GM12801 (cell line): Measurements from ENCODE around the gene RAB11A.

Experiments used
- TF ChIP-seq, protein P1 (sequence below): IDR thresholded peaks from one replicate; pipeline ENCODE4 v1.5.1; 2011; ENCODE audit warnings: control low read depth; ENCODE audit not compliant: insufficient read length; ENCODE audit errors: extremely low read depth

RAB11A gene

DNA sequence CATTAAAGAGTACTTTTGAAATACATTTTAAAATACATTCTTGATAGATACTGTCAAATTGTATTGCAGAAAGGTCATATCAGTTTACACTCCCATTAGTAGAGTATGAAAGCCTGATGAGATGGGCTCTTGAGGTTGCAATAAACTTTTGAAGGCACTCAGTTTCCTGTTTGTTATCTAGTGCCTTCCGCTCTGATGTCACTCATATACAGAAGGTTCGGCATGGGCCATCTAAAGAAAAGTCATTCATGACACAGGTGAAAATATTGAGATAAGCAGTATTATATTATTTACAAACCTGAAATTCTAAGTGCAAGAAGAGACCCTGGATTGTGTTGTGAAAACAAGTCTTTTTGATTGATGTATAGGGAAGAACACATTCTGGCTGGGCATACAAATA, 40.7 kb upstream of the RAB11A start:
- TF ChIP-seq, protein P1, sequence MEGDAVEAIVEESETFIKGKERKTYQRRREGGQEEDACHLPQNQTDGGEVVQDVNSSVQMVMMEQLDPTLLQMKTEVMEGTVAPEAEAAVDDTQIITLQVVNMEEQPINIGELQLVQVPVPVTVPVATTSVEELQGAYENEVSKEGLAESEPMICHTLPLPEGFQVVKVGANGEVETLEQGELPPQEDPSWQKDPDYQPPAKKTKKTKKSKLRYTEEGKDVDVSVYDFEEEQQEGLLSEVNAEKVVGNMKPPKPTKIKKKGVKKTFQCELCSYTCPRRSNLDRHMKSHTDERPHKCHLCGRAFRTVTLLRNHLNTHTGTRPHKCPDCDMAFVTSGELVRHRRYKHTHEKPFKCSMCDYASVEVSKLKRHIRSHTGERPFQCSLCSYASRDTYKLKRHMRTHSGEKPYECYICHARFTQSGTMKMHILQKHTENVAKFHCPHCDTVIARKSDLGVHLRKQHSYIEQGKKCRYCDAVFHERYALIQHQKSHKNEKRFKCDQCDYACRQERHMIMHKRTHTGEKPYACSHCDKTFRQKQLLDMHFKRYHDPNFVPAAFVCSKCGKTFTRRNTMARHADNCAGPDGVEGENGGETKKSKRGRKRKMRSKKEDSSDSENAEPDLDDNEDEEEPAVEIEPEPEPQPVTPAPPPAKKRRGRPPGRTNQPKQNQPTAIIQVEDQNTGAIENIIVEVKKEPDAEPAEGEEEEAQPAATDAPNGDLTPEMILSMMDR, result no peak

GRCh38 chr15:65829130-65829764, 40.0 kb upstream of the RAB11A start:
- TF ChIP-seq, protein P1, result no peak

DNA sequence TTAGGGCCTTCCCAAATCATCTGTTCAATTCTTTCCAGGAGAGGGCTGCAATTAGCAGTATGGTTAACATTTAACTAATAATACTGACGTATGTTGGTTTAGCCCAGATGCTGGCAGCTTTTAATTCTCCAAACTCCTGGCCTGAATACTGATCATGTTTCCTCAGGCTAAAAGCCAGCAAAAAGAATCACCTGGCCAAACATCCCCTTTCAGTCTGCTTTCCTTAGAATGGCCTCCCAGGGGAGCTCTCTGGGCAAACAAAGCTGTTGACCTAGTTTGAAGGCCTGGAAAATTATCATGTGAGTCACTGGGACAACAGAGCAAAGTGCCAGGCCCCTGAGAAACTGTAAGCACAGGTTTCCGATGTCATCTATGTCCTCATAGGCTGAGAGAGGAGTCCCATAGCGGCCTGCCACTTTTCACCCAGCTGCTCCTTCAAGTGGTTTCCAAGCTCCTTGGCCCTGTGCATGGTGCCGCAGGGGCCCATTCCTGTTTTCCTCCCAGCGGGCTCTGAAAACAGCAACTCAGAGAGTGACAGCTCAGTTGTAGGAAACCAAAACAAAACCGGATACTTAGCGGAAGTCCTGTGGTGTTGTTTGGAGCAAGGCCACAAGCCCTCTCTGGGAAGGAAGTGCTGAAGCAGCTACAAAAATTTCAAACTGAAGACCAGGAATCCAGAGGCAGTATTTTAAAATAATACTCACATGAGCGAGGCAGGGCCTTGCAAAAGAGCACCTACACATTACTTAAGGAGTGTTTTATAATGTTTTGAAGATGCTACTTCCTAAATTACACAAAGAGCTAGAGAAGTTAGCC, 36.5 kb upstream of the RAB11A start:
- TF ChIP-seq, protein P1, result no peak

- TF ChIP-seq, protein P1, result no peak
Observed at GRCh38 chr15:65833501-65834205, 35.6 kb upstream of the RAB11A start.

DNA sequence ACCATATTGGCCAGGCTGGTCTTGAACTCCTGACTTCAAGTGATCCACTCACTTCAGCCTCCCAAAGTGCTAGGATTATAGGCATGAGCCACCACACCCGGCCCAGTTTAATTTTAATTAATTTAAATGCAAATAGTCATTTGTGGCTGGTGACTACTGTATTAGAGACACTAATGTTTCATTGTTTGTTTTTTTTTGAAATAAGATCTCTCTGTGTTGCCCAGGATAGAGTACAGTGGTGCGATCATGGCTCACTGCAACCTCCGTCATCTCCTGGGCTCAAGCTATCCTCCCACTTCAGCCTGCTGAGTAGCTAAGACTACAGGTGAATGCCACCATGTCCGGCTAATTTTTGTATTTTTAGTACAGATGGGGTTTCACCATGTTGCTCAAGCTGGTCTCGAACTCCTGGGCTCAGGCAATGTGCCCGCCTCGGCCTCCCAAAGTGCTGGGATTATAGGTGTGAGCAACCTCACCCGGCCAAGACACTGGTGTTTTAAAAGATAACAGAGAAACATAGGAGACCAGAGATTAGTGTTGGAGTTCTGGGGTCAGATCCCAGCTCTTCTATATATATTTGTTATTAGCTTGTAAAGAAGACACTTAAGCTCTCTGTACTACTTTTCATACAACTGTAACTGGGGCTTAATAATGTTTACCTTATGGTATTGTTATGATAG, 34.5 kb upstream of the RAB11A start:
- TF ChIP-seq, protein P1, result no peak

DNA sequence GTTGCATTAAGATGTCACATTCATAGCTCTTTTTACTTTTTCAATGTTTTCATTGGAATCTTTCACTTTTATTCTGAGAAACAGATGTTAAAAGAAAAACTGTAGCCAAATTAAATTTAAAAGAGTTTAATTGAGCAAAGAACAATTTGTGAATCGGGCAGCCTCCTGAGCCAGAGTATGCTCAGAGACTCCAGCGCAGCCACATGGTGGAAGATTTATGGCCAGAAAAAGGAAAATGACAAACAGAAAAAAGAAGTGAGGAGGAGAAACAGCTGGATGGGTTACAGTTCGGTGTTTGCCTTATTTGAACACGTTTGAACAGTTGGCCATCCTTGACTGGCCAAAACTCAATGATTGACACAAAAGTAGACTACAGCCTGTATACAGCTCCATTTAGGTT, 33.8 kb upstream of the RAB11A start:
- TF ChIP-seq, protein P1, result no peak

DNA sequence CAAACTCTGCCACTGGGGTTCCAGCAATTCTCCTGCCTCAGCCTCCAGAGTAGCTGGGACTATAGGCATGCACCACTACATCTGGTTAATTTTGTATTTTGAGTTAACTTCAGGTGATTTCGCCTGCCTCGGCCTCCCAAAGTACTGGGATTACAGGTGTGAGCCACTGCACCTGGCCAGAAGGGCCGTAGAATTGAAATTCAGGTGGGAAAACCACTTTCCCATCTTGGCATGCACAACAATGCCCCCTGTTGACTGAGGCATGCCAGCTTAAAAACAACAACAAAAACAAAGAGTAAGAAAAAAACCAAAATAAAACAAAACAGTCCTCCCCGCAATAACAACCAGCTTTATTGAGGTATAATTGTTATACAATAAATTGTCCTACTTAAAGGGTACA, 32.6 kb upstream of the RAB11A start:
- TF ChIP-seq, protein P1, result no peak
